ENCODE data around the gene MMP24OS.

The MMP24OS gene

DNA sequence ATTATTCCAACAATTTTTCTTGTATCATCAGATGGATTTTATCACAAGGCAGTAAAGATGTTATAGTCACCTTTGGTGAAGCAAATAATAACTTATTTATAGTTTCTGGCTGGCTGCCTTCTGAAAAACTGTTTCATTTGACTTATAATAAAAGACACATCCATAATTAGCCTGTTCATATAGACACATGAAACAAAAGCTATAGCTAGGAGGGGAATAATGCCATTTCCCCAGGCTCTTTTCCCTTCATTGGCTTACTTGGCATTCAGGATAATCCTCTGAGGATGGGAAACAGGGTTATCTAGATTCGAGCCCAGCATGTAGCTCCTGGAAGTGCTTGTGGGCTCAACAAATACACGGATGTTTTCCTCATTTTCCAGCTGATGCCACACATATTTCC, 33.9 kb downstream of the MMP24OS start:
- no peak for DNase-seq

DNA sequence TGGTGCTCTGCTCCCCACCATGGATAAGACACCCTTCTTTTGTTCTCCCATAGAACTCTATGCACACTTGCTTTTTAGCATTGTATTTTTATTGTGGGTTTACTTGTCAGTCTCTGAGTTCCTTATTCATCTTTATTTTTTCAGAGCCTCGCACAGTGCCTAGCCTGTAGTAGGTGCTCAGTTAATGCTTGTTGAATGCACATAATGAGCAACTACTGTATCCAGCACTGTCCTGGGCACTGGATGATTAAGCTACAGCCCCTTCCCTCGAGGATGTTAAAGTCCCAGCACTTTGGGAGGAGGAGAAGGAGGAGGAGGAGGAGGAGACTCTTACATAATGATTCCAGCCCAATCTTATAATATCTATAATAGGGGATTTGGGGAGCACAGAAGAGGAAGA, 34.6 kb downstream of the MMP24OS start:
- no peak for DNase-seq

DNA sequence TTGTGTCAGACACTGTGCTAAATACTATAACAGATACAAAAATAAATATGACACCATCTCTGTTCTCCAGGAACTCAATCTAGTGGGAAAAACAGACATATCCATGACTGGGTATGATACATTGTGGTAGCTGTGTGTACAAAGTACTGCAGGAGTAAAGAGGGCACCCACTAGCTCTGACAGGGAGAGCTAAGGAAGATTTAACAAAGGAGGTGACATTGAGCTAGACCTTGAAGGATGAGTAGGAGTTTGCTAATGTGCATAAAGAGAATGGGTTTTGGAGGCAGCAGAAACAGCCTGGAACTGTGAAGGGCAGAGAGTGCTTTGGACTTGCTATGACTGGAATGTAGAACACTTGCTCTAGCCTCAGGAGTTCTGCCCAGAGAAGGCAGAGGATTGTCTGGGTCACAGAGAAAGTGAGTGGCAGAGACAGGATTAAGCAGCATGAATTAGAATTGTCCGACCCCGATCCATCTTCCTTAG, 37.1 kb downstream of the MMP24OS start:
- no peak for DNase-seq

DNA sequence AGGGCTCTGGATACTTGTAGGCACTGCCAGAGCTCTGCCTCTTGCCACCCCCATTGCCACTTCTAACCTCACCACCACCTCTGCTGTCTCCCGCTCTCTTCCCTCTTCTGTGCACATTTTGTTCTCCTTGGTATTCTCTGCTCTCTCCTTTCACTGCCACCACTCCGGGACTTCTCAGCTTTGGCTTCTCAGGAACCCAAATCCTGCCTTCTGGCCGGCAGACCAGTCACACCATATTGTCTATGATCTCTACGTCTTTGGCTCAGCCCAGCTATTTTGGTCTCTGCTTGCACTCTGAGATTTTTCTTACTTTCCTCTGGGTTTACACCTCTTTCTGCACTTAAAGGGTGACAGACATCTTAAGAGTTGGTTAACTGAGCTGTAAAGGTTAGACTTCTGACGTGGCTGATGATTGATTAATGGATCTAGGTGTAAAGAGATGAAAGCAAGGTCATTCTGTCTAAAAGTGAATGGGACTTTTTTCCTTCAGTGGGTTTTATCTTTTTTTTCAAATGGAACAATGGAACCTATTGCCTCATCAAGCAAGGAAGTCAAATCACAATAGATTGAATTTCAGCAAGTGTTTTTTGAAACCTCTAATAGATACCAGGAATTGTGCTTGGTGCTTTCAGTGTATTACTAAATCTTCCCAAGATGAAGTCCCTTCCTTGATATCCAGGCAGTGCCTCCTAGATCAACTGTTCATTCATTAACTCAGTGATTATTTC, 37.7 kb downstream of the MMP24OS start:
- no peak for DNase-seq

DNA sequence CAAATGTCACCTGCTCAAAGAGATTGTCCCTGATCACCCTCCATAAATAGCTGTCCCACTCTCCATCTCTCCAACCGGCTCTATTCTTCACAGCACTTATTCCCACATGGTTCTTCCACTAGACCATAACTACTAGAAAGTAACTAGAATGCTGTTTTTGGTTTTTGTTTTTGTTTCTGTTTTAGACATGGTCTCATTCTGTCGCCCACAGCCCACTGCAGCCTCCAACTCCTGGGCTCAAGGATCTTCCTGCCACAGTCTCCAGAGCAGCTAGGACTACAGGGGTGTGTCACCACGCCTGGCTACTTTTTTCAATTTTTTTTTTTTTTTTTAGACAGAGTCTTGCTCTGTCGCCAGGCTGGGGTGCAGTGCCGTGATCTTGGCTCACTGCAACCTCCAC, 39.2 kb downstream of the MMP24OS start:
- no peak for DNase-seq

DNA sequence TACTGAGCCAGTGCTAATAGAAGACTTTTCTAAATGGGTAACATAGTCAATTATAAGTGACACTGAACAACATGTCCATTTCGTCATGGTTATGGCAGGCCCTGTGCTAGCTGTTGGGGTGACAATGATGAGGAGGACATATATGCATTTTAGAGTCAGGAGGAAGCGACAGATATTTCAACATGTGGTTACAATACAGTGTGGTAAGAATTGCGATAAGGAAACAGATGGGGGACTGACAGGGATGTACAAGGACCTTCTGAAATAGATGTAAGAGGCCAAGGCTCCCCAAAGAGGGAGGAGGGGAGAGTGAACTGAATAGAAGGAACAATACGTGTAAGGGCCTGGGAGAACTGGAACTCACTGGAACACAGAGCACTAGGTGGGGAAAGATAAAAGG, 39.8 kb downstream of the MMP24OS start:
- no peak for DNase-seq

DNA sequence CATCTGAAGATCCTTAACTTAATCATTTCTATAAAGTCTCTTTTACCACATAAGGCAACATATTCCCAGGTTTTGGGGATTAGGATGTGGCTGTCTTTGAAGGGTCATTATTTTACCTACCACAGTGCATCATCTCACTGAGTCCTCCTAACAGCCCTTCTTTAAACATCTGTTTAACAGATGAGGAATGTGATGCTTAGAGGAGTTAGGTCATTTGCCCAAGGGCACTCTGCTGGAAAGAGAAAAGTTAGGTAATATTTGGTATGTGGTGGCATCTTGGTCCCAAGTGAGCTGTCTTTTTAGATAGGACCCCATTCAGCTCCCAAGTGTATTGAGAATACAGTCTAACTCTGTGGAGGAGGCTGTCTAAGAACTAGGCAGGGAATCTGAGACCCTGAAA, 40.4 kb downstream of the MMP24OS start:
- DNase-seq = no peak

DNA sequence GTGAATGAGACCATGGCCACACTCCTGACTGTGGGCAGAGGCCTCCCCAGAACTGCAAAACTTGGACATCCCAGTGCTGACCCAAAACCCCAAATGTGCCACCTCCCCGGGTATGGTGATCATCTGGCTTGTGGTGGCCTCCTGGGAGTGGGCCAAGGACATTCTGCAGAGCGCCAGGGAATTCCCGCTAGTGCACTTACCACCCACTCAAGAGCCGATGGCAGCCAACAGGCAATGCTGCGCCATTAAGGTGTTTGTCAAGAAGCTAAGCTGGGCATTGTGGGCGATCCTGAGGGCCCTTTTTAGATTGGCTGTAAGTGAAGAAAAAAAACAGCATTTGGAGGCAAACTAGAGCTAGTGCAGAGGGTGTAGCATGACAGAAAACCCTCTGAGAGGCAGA, 42.0 kb downstream of the MMP24OS start:
- DNase-seq = no peak

DNA sequence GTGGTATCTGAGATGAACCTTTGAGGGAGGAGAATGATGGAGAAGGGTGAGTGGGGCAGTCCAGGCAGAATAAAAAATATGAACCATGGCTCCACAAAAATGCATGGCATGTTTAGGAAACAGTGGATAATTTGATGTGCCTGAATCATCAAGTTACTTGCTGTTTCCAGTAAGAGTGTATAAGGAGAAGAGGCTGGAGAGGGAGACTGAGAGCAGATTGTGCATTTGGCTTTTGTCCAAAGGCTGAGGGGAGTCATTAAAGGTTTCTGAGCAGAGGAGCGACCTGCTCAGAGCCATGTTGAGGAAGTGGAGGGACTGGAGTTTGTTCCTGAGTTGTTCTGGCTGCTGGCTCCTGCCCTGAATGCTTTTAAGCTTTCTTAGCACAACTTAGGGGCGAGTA, 45.3 kb downstream of the MMP24OS start:
- no peak for DNase-seq

DNA sequence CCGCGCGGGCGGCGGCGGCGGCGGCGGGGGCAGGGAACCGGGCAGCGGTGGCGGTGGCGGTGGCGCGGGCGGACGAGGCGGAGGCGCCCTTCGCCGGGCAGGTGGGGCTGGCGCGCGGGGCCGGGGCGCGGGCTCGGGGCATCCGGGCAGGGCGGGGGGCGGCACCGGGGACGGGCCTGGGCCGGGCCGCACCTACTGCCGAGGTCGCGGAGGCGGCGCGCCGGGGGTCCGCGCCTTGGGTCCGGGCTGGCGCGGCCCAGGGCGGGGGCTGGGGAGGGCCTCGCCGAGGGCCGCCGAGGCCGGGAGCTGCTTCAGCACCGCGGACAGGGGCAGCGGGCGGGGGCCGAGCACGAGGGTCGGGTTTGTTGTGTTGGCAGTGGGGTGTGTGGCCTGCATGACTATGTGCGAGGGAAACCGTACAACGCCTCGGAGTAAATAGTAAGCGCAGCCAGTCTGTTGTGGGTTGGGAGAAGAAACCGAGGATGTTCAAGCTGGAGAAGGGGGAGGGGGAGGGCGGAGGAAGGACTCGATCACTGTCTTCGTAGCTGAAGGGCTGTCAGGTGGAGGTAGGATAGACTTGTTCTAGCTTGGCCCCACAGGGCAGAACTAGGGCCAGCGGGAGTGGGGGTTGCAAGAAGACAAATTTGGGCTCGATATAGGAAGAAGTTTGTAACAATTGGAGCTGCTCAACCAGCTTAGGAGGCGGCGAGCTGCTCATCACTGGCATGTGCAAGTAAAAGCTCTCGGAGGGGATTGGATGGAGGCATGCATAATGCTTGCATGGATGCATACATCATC, 50.8 kb downstream of the MMP24OS start:
- DNase-seq = no peak

Measured in NCI-H774 (cell line).